Measurements from ENCODE around the gene KRT36.

- no peak for TF ChIP-seq YY1 (IDR thresholded peaks at IDR 0.05; ENCODE audit: low read depth, low read length)
- TF ChIP-seq GTF2F1 (IDR thresholded peaks at IDR 0.05; ENCODE audit: borderline replicate concordance, low read depth, low read length): no peak
- no peak for TF ChIP-seq CTCF (IDR thresholded peaks at IDR 0.05; ENCODE audit: control extremely low read depth in 1 of 3, insufficient read depth in 1 of 3, low read depth in 1 of 3, low read length in 3 of 3)
- no peak for TF ChIP-seq EZH2 (IDR thresholded peaks at IDR 0.05; ENCODE audit: low read depth, low read length, severe bottlenecking)
- no peak for TF ChIP-seq MAX (IDR thresholded peaks at IDR 0.05)
- no peak for TF ChIP-seq RFX5 (IDR thresholded peaks at IDR 0.05; ENCODE audit: borderline replicate concordance, low read depth, low read length)
- no peak for TF ChIP-seq CREB1 (IDR thresholded peaks at IDR 0.05)
- TF ChIP-seq SAP30 (IDR thresholded peaks at IDR 0.05; ENCODE audit: insufficient read depth, insufficient replicate concordance, low read length): no peak
These were observed 50.3 kb downstream of the KRT36 start for GRCh38 chr17:41439375-41439774.
